Measurements from ENCODE around the gene FOXE1. TPM values are rescaled to one million over a fixed set of nuclear protein-coding genes. Genes with fewer than 3 reads are reported as not detected.

The FOXE1 gene
- total RNA-seq, 1 donor: not detected

- H3K27me3 ChIP-seq (ENCODE audit: insufficient read depth, low read length): peaks cover 19% of the 10 kb centered on the region
- H3K4me1 ChIP-seq (ENCODE audit: insufficient read depth, low read length): peaks cover 14% of the 10 kb centered on the region
- no peaks in the 10 kb centered on the region for H3K9me3 ChIP-seq (ENCODE audit: low read depth, low read length)
- no peak overlapping the region for H3K4me3 ChIP-seq (ENCODE audit: low read length)
These were observed 20.4 kb downstream of the FOXE1 start for GRCh38 chr9:97873425-97873824.

- Histone ChIP-seq H3K9me3 (ENCODE audit: low read depth, low read length) (no peaks in the 10 kb centered on the region), H3K4me3 (ENCODE audit: low read length) (no peak overlapping the region), H3K4me1 (ENCODE audit: insufficient read depth, low read length) (peaks cover 14% of the 10 kb centered on the region), H3K27me3 (ENCODE audit: insufficient read depth, low read length) (peaks cover 15% of the 10 kb centered on the region)
These were observed 20.9 kb downstream of the FOXE1 start for GRCh38 chr9:97873882-97874281.

- Histone ChIP-seq H3K4me1 (ENCODE audit: insufficient read depth, low read length) (peaks cover 14% of the 10 kb centered on the region), H3K27me3 (ENCODE audit: insufficient read depth, low read length) (peaks cover 12% of the 10 kb centered on the region), H3K4me3 (ENCODE audit: low read length) (no peak overlapping the region), H3K9me3 (ENCODE audit: low read depth, low read length) (no peaks in the 10 kb centered on the region)
These were observed 21.6 kb downstream of the FOXE1 start for GRCh38 chr9:97874624-97875023.

- Histone ChIP-seq H3K4me3 (ENCODE audit: low read length) (no peak overlapping the region), H3K4me1 (ENCODE audit: insufficient read depth, low read length) (peaks cover 14% of the 10 kb centered on the region), H3K9me3 (ENCODE audit: low read depth, low read length) (no peaks in the 10 kb centered on the region), H3K27me3 (ENCODE audit: insufficient read depth, low read length) (peaks cover 11% of the 10 kb centered on the region)
These were observed 22.1 kb downstream of the FOXE1 start for GRCh38 chr9:97875111-97875510.

GRCh38 chr9:97876061-97876460, 23.0 kb downstream of the FOXE1 start:
- H3K27me3 ChIP-seq (ENCODE audit: insufficient read depth, low read length): peaks cover 8% of the 10 kb centered on the region
- no peak overlapping the region for H3K4me3 ChIP-seq (ENCODE audit: low read length)
- H3K4me1 ChIP-seq (ENCODE audit: insufficient read depth, low read length): peaks cover 14% of the 10 kb centered on the region
- H3K9me3 ChIP-seq (ENCODE audit: low read depth, low read length): no peaks in the 10 kb centered on the region

GRCh38 chr9:97880336-97880735, 27.3 kb downstream of the FOXE1 start:
- peaks cover 14% of the 10 kb centered on the region for H3K4me1 ChIP-seq (ENCODE audit: insufficient read depth, low read length)
- H3K4me3 ChIP-seq (ENCODE audit: low read length): no peak overlapping the region
- H3K27me3 ChIP-seq (ENCODE audit: insufficient read depth, low read length): peaks cover 19% of the 10 kb centered on the region
- no peaks in the 10 kb centered on the region for H3K9me3 ChIP-seq (ENCODE audit: low read depth, low read length)

GRCh38 chr9:97889941-97890887, 37.2 kb downstream of the FOXE1 start:
- Histone ChIP-seq H3K4me3 (ENCODE audit: low read length) (no peak overlapping the region), H3K27me3 (ENCODE audit: insufficient read depth, low read length) (no peaks in the 10 kb centered on the region), H3K9me3 (ENCODE audit: low read depth, low read length) (no peaks in the 10 kb centered on the region), H3K4me1 (ENCODE audit: insufficient read depth, low read length) (no peaks in the 10 kb centered on the region)

GRCh38 chr9:97891736-97892135, 38.7 kb downstream of the FOXE1 start:
- Histone ChIP-seq H3K4me1 (ENCODE audit: insufficient read depth, low read length) (no peaks in the 10 kb centered on the region), H3K9me3 (ENCODE audit: low read depth, low read length) (no peaks in the 10 kb centered on the region), H3K4me3 (ENCODE audit: low read length) (no peak overlapping the region), H3K27me3 (ENCODE audit: insufficient read depth, low read length) (no peaks in the 10 kb centered on the region)

GRCh38 chr9:97892421-97892820, 39.4 kb downstream of the FOXE1 start:
- Histone ChIP-seq H3K27me3 (ENCODE audit: insufficient read depth, low read length) (no peaks in the 10 kb centered on the region), H3K4me1 (ENCODE audit: insufficient read depth, low read length) (no peaks in the 10 kb centered on the region), H3K9me3 (ENCODE audit: low read depth, low read length) (no peaks in the 10 kb centered on the region), H3K4me3 (ENCODE audit: low read length) (no peak overlapping the region)

GRCh38 chr9:97895211-97895610, 42.2 kb downstream of the FOXE1 start:
- no peaks in the 10 kb centered on the region for H3K27me3 ChIP-seq (ENCODE audit: insufficient read depth, low read length)
- H3K9me3 ChIP-seq (ENCODE audit: low read depth, low read length): no peaks in the 10 kb centered on the region
- H3K4me3 ChIP-seq (ENCODE audit: low read length): no peak overlapping the region
- no peaks in the 10 kb centered on the region for H3K4me1 ChIP-seq (ENCODE audit: insufficient read depth, low read length)

- Histone ChIP-seq H3K27me3 (ENCODE audit: insufficient read depth, low read length) (no peaks in the 10 kb centered on the region), H3K9me3 (ENCODE audit: low read depth, low read length) (no peaks in the 10 kb centered on the region), H3K4me1 (ENCODE audit: insufficient read depth, low read length) (no peaks in the 10 kb centered on the region), H3K4me3 (ENCODE audit: low read length) (no peak overlapping the region)
These were observed 42.8 kb downstream of the FOXE1 start for GRCh38 chr9:97895695-97896332.

- Histone ChIP-seq H3K4me1 (ENCODE audit: insufficient read depth, low read length) (peaks cover 20% of the 10 kb centered on the region), H3K9me3 (ENCODE audit: low read depth, low read length) (no peaks in the 10 kb centered on the region), H3K4me3 (ENCODE audit: low read length) (no peak overlapping the region), H3K27me3 (ENCODE audit: insufficient read depth, low read length) (no peaks in the 10 kb centered on the region)
These were observed 47.2 kb downstream of the FOXE1 start for GRCh38 chr9:97900103-97900737.

- Histone ChIP-seq H3K4me1 (ENCODE audit: insufficient read depth, low read length) (peaks cover 28% of the 10 kb centered on the region), H3K4me3 (ENCODE audit: low read length) (no peak overlapping the region), H3K9me3 (ENCODE audit: low read depth, low read length) (no peaks in the 10 kb centered on the region), H3K27me3 (ENCODE audit: insufficient read depth, low read length) (no peaks in the 10 kb centered on the region)
These were observed 47.9 kb downstream of the FOXE1 start for GRCh38 chr9:97900738-97901565.

- Histone ChIP-seq H3K9me3 (ENCODE audit: low read depth, low read length) (no peaks in the 10 kb centered on the region), H3K27me3 (ENCODE audit: insufficient read depth, low read length) (no peaks in the 10 kb centered on the region), H3K4me3 (ENCODE audit: low read length) (no peak overlapping the region), H3K4me1 (ENCODE audit: insufficient read depth, low read length) (peaks cover 50% of the 10 kb centered on the region)
These were observed 50.2 kb downstream of the FOXE1 start for GRCh38 chr9:97903177-97903576.

All from mononuclear cell (primary cell).